SIG-M5 treated with dmso at 0.1 percent for 504 hours (cell line): Measurements from ENCODE around the gene GCA.

Experiments
- DNase-seq: peaks from one replicate; lab custom pipeline; 2025; ENCODE audit not compliant: unreplicated experiment; lab: John Stamatoyannopoulos, UW

GCA gene

DNA sequence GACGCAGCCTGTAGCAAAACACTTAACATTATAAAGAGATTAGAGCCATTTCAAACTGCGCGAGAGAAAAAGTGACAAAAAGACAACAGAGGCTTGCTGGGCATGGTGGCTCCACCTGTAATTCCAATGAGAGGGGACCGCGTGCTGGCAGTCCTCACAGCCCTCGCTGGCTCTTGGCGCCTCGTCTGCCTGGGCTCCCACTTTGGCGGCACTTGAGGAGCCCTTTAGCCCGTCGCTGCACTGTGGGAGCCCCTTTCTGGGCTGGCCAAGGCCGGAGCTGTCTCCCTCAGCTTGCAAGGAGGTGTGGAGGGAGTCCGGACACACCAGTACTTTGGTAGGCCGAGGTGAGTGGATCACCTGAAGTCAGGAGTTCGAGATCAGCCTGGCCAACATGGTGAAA is 16.1 kb upstream of the GCA start:
- DNase-seq = no peak

DNA sequence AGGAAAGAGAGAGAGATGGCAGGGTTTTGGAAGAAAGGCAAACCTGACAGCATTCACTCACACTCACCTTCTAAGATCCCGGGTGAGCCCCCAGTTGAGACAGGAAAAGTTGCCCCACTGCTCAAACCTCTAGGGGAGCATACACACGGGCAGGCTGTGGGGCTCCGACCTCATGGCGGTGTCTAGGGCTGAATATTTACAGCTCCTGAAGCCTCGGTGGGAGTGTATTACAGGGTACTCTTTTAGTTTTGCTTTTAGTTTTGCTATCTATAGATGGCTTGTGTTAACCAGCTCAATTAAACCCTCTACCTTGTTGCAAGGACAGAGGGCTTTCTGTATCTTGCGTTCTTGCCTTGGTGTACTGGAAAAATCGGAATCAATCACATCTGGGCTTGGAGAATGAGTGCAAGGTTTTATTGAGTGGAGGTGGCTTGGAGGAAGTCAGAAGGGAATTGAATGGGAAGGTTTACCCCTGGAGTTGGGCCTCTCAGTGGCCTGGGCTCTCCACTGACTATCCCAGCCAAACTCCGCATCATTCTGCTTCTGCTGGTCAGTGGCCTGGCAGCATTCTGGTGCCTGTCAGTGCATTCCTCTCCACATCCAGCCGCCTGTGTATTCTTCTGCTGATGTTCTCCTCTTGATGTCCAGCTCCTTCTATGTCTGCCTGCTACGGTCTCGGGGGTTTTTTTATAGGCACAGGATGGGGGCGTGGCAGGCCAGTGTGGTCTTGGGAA is 15.3 kb upstream of the GCA start:
- DNase-seq = no peak

DNA sequence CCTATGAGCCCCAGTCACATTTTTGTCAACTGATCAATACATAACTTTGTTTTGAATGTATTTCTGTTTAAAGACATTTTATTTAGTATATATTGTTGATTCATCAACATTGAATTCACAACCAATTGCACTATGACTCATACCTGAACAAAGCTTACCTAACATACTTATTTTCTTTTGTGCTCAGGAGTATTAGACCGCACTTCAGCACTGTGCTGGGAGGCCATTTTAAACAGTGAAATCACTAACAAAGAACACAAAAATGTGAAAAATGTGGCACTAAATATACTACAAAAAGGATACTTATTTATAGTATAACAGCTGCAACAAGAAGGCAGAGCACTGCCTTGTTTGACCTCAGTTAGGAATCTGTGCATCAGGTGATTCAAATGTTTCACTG is 13.1 kb upstream of the GCA start:
- no peak for DNase-seq

- peak; percentile 16 for DNase-seq
Observed at GRCh38 chr2:162333968-162334367, 10.0 kb upstream of the GCA start.

DNA sequence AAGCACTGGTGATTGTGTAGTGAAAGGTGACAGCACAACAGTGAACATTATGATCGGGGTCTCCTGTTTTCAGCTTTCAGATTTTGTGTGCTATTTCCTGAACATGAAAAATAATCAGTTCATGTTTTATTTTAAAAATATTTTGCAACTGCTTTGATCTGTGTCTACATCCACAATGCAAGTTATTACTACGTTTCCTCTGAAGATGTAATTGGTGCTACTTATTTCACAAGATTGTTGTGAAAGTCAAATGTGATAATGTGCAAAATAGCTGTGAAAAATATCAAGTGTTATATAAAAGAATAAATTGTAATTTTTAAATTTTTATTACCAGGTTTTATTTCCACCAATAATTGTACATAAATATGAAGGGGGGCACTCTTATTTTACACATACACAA is 6.1 kb upstream of the GCA start:
- no peak for DNase-seq

GRCh38 chr2:162340822-162341221 is 3.1 kb upstream of the GCA start:
- DNase-seq = no peak

GRCh38 chr2:162342321-162342720 is 1.6 kb upstream of the GCA start:
- no peak for DNase-seq

DNA sequence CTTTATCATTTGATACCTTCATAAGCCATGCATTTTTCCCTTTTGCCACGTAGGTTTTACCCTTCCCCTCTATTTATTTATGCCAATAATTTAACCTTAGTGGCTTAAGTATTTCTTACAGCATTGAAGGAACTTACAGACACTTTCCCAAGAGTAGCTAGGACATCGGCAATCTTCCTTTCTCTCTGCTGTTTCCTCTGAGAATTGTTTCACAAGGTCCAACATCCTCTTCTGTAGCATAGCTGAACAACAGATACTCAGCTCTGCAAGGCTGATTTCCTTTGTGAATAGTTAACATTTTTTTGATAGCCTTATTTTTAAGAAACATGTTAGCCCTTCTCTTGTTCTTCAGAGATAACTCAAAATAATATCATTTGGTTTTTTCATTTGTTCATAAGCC is 1.1 kb upstream of the GCA start:
- DNase-seq = peak; percentile 58

GRCh38 chr2:162343492-162343823 is 474 bp upstream of the GCA start:
- DNase-seq = no peak

- DNase-seq = no peak
Observed at GRCh38 chr2:162344617-162344950, 652 bp downstream of the GCA start.

DNA sequence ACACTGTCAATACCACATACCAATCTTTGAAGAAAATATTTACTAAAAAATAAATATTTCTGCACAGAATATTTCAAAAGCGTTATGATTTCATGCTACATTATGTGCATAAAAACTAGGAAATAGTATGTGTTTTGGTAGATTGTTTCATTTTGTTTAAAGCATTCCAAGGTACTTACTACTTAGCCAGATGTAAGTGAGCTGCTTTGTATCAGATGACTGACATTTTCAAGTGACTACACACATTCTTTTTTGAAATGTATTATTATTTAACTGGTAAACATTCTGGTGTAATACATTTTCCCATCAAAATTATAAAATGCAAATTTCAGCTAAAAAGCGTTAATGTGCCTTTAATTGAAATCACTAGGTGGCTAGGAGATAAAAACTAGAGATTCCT is 21.5 kb downstream of the GCA start:
- no peak for DNase-seq

DNA sequence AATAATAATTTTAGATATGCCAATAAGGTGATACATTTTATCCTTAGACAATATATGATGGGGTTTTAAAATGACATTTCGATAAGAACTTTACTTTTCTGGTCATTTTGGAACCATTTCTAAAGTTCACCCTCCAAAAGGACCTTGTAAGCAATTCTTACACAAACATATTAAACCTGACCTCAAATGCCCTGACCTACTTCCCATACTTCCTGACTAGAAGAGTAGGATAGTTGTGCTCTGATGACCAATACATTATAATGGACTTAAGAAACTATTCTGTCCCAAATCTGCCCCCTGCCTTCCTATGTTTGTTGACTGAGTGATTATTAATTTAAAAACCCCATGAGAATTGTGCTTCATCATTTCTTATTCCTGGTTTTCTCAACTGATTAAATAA is 24.6 kb downstream of the GCA start:
- no peak for DNase-seq

- DNase-seq = no peak
Observed at GRCh38 chr2:162369551-162369950, 25.6 kb downstream of the GCA start.

DNA sequence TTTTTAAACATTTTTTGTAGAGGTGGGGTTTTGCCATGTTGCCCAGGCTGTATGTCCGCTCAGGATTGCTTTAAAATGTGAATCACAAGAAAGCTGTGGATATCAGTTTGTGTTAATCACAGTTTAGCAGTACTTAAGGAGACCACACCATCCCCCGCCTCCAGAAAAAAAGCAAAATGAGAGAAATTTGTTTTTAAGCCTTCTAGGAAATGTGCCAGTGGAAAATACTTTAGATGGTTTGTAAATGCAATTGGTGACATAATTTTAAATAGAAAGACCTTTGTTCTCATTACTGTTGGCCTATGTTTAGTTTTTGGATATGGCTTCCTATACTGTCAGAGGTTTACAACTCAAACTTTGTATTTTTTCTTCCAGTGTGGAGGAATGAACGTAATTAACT is 27.0 kb downstream of the GCA start:
- no peak for DNase-seq

DNA sequence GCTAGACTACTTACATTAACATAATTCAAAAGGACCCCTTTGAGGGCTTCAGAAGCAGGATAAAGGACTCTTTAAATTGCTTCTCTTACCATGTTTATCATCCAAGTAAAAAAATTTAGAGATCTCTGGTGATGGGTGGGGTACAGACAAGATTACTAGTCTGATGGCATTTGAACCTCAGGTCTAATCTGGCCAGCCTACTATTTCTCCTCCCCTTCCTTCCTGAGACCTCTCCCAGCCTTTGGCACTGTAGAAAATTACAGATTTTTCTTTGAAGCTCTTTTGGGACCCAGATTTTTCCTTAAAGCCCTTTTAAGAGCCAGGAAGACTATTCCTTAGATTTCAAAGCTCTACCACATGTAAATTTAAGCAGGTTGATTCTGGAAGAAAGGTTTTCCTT is 28.9 kb downstream of the GCA start:
- DNase-seq = no peak

GRCh38 chr2:162379719-162380580 is 36.0 kb downstream of the GCA start:
- no peak for DNase-seq

DNA sequence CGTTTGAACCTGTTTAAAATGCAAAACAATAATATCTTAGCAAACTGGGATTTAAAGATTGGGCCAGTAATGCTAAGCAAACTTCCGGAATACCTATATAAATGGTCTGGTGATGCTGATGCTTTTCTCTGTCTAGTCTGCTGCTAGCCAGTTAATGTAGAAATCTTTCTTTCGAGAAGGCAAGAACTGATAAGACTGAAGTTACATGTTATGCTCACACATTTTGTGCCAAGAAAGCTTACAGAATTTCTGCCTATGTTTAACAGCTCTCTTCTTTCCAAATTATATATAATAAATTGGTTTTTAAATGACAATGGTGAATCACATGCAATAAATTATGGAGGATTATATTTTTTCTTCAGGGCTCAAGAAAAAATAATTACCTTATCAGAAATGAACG is 37.9 kb downstream of the GCA start:
- DNase-seq = no peak

GRCh38 chr2:162382278-162382677 is 38.3 kb downstream of the GCA start:
- no peak for DNase-seq

DNA sequence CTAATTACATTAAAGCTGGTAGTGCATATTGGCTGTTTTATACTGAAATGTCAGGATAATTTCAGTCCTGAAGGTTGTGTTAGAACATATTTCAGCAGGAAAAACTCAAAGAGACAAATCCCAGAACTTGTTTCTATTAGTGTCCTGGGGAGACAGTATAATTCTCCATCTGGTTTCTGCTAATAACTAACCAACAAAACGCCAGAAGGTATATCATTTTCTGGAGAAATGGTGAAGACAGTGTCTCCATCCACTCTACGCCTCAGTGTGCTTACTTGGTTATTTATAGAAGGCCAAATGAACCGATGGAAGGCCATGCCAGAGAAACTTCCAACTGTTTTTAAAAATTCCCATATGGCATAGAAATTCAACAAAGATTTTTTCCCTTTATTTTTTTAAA is 41.6 kb downstream of the GCA start:
- no peak for DNase-seq

GRCh38 chr2:162390801-162391200 is 46.9 kb downstream of the GCA start:
- DNase-seq = no peak

- DNase-seq = no peak
Observed at GRCh38 chr2:162400336-162400735, 56.4 kb downstream of the GCA start.

DNA sequence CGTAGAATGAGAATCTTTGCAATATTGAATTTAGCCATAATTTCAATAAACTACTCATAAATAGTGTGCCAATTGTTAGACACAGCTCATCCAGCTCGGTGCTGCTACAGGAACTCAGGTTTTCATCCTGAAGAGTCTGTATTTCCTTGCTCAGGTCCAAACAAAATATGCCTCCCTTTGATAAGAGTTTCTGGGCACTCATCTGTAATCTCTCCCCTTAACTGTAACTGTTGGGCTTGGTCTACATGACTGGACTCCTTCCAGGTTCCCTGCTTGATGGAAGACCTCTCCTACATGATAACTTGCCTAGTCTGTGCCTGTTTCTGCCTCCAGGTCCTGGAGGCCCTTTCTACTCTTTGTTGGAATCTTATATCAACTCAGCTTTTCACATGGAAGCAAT is 57.9 kb downstream of the GCA start:
- DNase-seq = no peak

DNA sequence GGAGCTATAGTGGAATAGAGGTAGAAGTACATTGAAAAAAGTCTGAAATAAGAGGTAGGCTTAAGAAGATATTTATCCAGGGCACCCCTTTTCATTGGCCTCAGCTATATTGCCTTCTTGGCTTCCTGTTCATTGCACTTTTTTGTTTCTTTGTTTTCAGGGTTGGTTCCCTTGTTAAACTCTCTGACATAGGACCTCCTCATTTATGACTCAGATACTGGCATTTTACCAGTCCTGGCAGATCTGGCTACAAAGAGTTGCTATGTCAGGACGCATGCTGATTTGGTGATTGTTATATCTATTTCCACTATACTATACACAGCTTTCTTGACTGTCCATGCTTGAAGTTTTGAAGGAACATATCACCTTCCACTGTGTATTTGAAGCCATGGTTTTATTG is 60.0 kb downstream of the GCA start:
- no peak for DNase-seq
